Common myeloid progenitor, CD34-positive (primary cell): ENCODE data around the gene GNGT2. TPM values are rescaled to one million over a fixed set of nuclear protein-coding genes. Genes with fewer than 3 reads are reported as not detected.

Experiments
- CTCF ChIA-PET: fragments of 350-600 bp; sonication (Branson Sonifier 250); formaldehyde crosslinking; loops from one replicate; lab custom pipeline; 2021; ENCODE audit warnings: antibody characterized with exemption; lab: Charles Lee
- POLR2A ChIA-PET: fragments of 350-600 bp; sonication (Branson Sonifier 250); formaldehyde crosslinking; loops from one replicate; lab custom pipeline; 2021; ENCODE audit warnings: antibody characterized with exemption; lab: Charles Lee
- DNase-seq, 3 donors: peaks; one replicate each; pipeline versions ENCODE4 v3.0.0 to v3.0.0-alpha.2; 2013
- H3K27ac ChIP-seq, 2 experiments: 1 replicate in 1 of 2; 2 replicates in 1 of 2; pipeline ENCODE4 v1.7.0; 2013; ENCODE audit warnings: inconsistent platforms in 2 of 2, low read length in 2 of 2, mild to moderate bottlenecking in 2 of 2, low read depth in 1 of 2, moderate library complexity in 1 of 2; ENCODE audit not compliant: severe bottlenecking in 2 of 2, insufficient read depth in 1 of 2, poor library complexity in 1 of 2
- H3K27me3 ChIP-seq, 5 experiments: replicated peaks in 2 of 5; 1 replicate in 3 of 5; 2 replicates in 2 of 5; pipeline versions ENCODE4 v1.6.1 to v1.7.0; 2013; ENCODE audit warnings: low read length in 4 of 5, mild to moderate bottlenecking in 2 of 5, moderate library complexity in 2 of 5, inconsistent platforms in 1 of 5; ENCODE audit not compliant: insufficient read depth in 5 of 5, control insufficient read depth in 4 of 5
- H3K36me3 ChIP-seq, 4 experiments: 1 replicate in 2 of 4; 2 replicates in 2 of 4; pipeline versions ENCODE4 v1.6.1 to v1.7.0; 2013; ENCODE audit warnings: low read length in 3 of 4, control low read depth in 1 of 4, mild to moderate bottlenecking in 1 of 4; ENCODE audit not compliant: control insufficient read depth in 4 of 4, insufficient read depth in 4 of 4
- H3K4me1 ChIP-seq, 4 experiments: 1 replicate in 3 of 4; 2 replicates in 1 of 4; pipeline versions ENCODE4 v1.6.1 to v1.7.1; 2013; ENCODE audit warnings: low read length in 3 of 4, mild to moderate bottlenecking in 3 of 4, control low read depth in 1 of 4, inconsistent platforms in 1 of 4, moderate library complexity in 1 of 4; ENCODE audit not compliant: control insufficient read depth in 4 of 4, insufficient read depth in 4 of 4; ENCODE audit errors: control extremely low read depth in 1 of 4
- H3K4me3 ChIP-seq, 7 experiments: 1 replicate in 4 of 7; 2 replicates in 3 of 7; pipeline versions ENCODE4 v1.5.1 to v1.7.0; 2013; ENCODE audit warnings: mild to moderate bottlenecking in 7 of 7, low read length in 6 of 7, moderate library complexity in 6 of 7, inconsistent platforms in 2 of 7, low read depth in 2 of 7, control low read depth in 1 of 7; ENCODE audit not compliant: insufficient read depth in 4 of 7, control insufficient read depth in 1 of 7; ENCODE audit errors: extremely low read depth in 1 of 7
- H3K9me3 ChIP-seq, 5 experiments: 1 replicate in 4 of 5; 2 replicates in 1 of 5; pipeline versions ENCODE4 v1.6.1 to v1.7.1; 2013; ENCODE audit warnings: low read length in 4 of 5, mild to moderate bottlenecking in 2 of 5, inconsistent platforms in 1 of 5, low read depth in 1 of 5, moderate library complexity in 1 of 5; ENCODE audit not compliant: control insufficient read depth in 4 of 5, insufficient read depth in 2 of 5; ENCODE audit errors: control extremely low read depth in 1 of 5
- WGBS: methylation state at CpG from one replicate; pipeline ENCODE4 v1.1.5; 2013; ENCODE audit not compliant: insufficient coverage; 5-methylcytosine and 5-hydroxymethylcytosine counted together
- polyA plus RNA-seq: library from polyadenylated mRNA; unstranded; fragments of 120-200 nt; gene quantifications from one replicate; pipeline ENCODE4 v1.2.1, GENCODE V29; 2013

GNGT2 gene
- 0.18 TPM for polyA plus RNA-seq

GRCh38 chr17:49210158-49211029 is at the start of gene GNGT2, which contains the start of gene ABI3:
TSS of gene GNGT2 (minus strand) at chr17:49210574. CDS start at chr17:49207422, 3,152 bp downstream.
TSS of gene ABI3 (plus strand) at chr17:49210707. CDS start at chr17:49210725, 18 bp downstream.
- DNase-seq: peak in 2 of 3 donors; percentile 61 to 62
- no peak within 1 kb of the TSS for H3K27ac ChIP-seq
- POLR2A ChIA-PET: interaction anchor here (0.8 kb wide), 1 partner anchor 17 kb away, joined by 4 read pairs; no protein-coding TSS in a partner anchor
- no peaks in the 10 kb centered on the region for H3K9me3 ChIP-seq
- H3K4me1 ChIP-seq: peaks cover 5 to 65% (median 17%) of the 10 kb centered on the region in 4 experiments
- WGBS: 49% methylated on average over 16 of the region's 22 CpGs
- CTCF ChIA-PET: interaction anchor here (1.4 to 1.9 kb wide), 2 partner anchors 17 to 30 kb away, joined by 5 to 6 read pairs; no protein-coding TSS in a partner anchor
- H3K36me3 ChIP-seq: peaks cover 0 to 3% (median 0%) of the 10 kb centered on the region in 4 experiments
- no peaks in the 10 kb centered on the region for H3K27me3 ChIP-seq
- peak within 1 kb of the TSS in 6 of 7 experiments; percentile 11 to 72 (median 35) for H3K4me3 ChIP-seq

- peak overlapping the region; percentile 19 to 78 (median 61) for H3K4me3 ChIP-seq
- no peaks in the 10 kb centered on the region for H3K36me3 ChIP-seq
- WGBS: 4% methylated on average over 7 of the region's 10 CpGs
- H3K27me3 ChIP-seq: peaks cover 0 to 7% (median 3%) of the 10 kb centered on the region in 5 experiments
- H3K4me1 ChIP-seq: peaks cover 0 to 16% (median 15%) of the 10 kb centered on the region in 4 experiments
- no peak overlapping the region for H3K27ac ChIP-seq
- peak in 2 of 3 donors; percentile 31 to 45 for DNase-seq
- POLR2A ChIA-PET: interaction anchor here (1.3 kb wide), 1 partner anchor 31 kb away, joined by 6 read pairs; no protein-coding TSS in a partner anchor
- CTCF ChIA-PET: interaction anchor here (0.6 to 1.7 kb wide), 5 partner anchors 24 to 379 kb away, joined by 3 to 7 read pairs (median 4); no protein-coding TSS in a partner anchor
- no peaks in the 10 kb centered on the region for H3K9me3 ChIP-seq
Observed at GRCh38 chr17:49259663-49260010, 49.3 kb upstream of the GNGT2 start.

- Histone ChIP-seq H3K36me3 (no peaks in the 10 kb centered on the region), H3K27me3 (peaks cover 0 to 7% (median 3%) of the 10 kb centered on the region in 5 experiments), H3K27ac (no peak overlapping the region), H3K4me3 (no peak overlapping the region), H3K9me3 (no peaks in the 10 kb centered on the region), H3K4me1 (peaks cover 0 to 16% (median 15%) of the 10 kb centered on the region in 4 experiments)
- WGBS: 100% methylated on average over 1 of the region's 3 CpGs
- ChIA-PET POLR2A (no interaction called here), CTCF (interaction anchor here (0.7 to 1.1 kb wide), 2 partner anchors 31 to 34 kb away, joined by 3 read pairs; no protein-coding TSS in a partner anchor)
- no peak for DNase-seq
Observed at GRCh38 chr17:49258394-49258793, 48.0 kb upstream of the GNGT2 start.

GRCh38 chr17:49255125-49255524 is 44.8 kb upstream of the GNGT2 start:
- no peaks in the 10 kb centered on the region for H3K36me3 ChIP-seq
- no peaks in the 10 kb centered on the region for H3K27me3 ChIP-seq
- no CpG with 5 or more reads among the region's 5 CpGs for WGBS
- no peaks in the 10 kb centered on the region for H3K9me3 ChIP-seq
- no peak overlapping the region for H3K4me3 ChIP-seq
- ChIA-PET POLR2A (no interaction called here), CTCF (no interaction called here)
- DNase-seq: peak in 2 of 3 donors; percentile 23 to 31
- no peak overlapping the region for H3K27ac ChIP-seq
- peaks cover 0 to 9% (median 7%) of the 10 kb centered on the region in 4 experiments for H3K4me1 ChIP-seq

GRCh38 chr17:49254066-49254465 is 43.7 kb upstream of the GNGT2 start:
- WGBS: 90% methylated on average over 3 of the region's 4 CpGs
- POLR2A ChIA-PET: no interaction called here
- DNase-seq: no peak
- H3K36me3 ChIP-seq: no peaks in the 10 kb centered on the region
- peaks cover 0 to 3% (median 0%) of the 10 kb centered on the region in 4 experiments for H3K4me1 ChIP-seq
- H3K4me3 ChIP-seq: no peak overlapping the region
- no peaks in the 10 kb centered on the region for H3K27me3 ChIP-seq
- no peaks in the 10 kb centered on the region for H3K9me3 ChIP-seq
- CTCF ChIA-PET: interaction anchor here (0.6 to 1.3 kb wide), 4 partner anchors 10 to 43 kb away, joined by 3 to 5 read pairs (median 3); no protein-coding TSS in a partner anchor
- H3K27ac ChIP-seq: no peak overlapping the region

GRCh38 chr17:49252148-49252695 is 41.8 kb upstream of the GNGT2 start:
- 86% methylated on average over 5 of the region's 6 CpGs for WGBS
- Histone ChIP-seq H3K4me3 (no peak overlapping the region), H3K9me3 (no peaks in the 10 kb centered on the region), H3K27ac (no peak overlapping the region), H3K36me3 (no peaks in the 10 kb centered on the region), H3K27me3 (no peaks in the 10 kb centered on the region), H3K4me1 (peaks cover 0 to 3% (median 0%) of the 10 kb centered on the region in 4 experiments)
- DNase-seq: peak in 2 of 3 donors; percentile 44 to 53
- ChIA-PET CTCF (interaction anchor here (0.6 kb wide), 1 partner anchor 50 kb away, joined by 3 read pairs; no protein-coding TSS in a partner anchor), POLR2A (no interaction called here)
